Lung microvascular endothelial cell (primary cell): Measurements from ENCODE around the gene SULT1E1. TPM values are rescaled to one million over a fixed set of nuclear protein-coding genes. Genes with fewer than 3 reads are reported as not detected.
A peak's percentile ranks its signal among the peaks of the same experiment; 100 is the strongest.

Experiments
- DNase-seq, 2 donors: peaks; one replicate each; pipeline versions ENCODE4 v3.0.0 to v3.0.0-alpha.2; 2010; ENCODE audit warnings: low read depth in 2 of 2
- total RNA-seq: library from RNA; depleted of rRNA; stranded (reverse); fragments of >200 nt; gene quantifications from 2 replicates; pipeline ENCODE4 v1.2.1, GENCODE V29; 2014

SULT1E1 gene
- total RNA-seq = 3.4 and 5.2 TPM in 2 replicates

- DNase-seq = peak in 1 of 2 donors; percentile 53
These were observed at the start of gene SULT1E1 for GRCh38 chr4:69860052-69860451. SULT1E1 (minus strand) TSS chr4:69860145; CDS start chr4:69857644, 2,501 bp downstream.

GRCh38 chr4:69909195-69909594 is 49.2 kb upstream of the SULT1E1 start:
- no peak for DNase-seq

- DNase-seq = no peak
These were observed 47.2 kb upstream of the SULT1E1 start for GRCh38 chr4:69907151-69907550.

- DNase-seq = peak in 1 of 2 donors; percentile 9
These were observed 36.7 kb upstream of the SULT1E1 start for GRCh38 chr4:69896530-69897116.

GRCh38 chr4:69894721-69895120 is 34.8 kb upstream of the SULT1E1 start:
- DNase-seq = no peak

GRCh38 chr4:69894186-69894585 is 34.2 kb upstream of the SULT1E1 start:
- no peak for DNase-seq

- peak in 1 of 2 donors; percentile 1 for DNase-seq
These were observed 28.4 kb upstream of the SULT1E1 start for GRCh38 chr4:69888336-69888735.

- DNase-seq = no peak
These were observed 22.2 kb upstream of the SULT1E1 start for GRCh38 chr4:69882150-69882549.

- DNase-seq = peak; percentile 72 to 84
These were observed 21.3 kb upstream of the SULT1E1 start for GRCh38 chr4:69881173-69881773.

- no peak for DNase-seq
These were observed 18.3 kb upstream of the SULT1E1 start for GRCh38 chr4:69878250-69878649.

- no peak for DNase-seq
These were observed 17.5 kb upstream of the SULT1E1 start for GRCh38 chr4:69877453-69877852.

GRCh38 chr4:69876071-69876470 is 16.1 kb upstream of the SULT1E1 start:
- DNase-seq = no peak

- no peak for DNase-seq
These were observed 15.6 kb upstream of the SULT1E1 start for GRCh38 chr4:69875576-69875975.

- no peak for DNase-seq
These were observed 14.6 kb upstream of the SULT1E1 start for GRCh38 chr4:69874507-69874906.

- no peak for DNase-seq
These were observed 1.8 kb upstream of the SULT1E1 start for GRCh38 chr4:69861756-69862155.

GRCh38 chr4:69860521-69861298 is 765 bp upstream of the SULT1E1 start:
- no peak for DNase-seq

- DNase-seq = no peak
These were observed 732 bp downstream of the SULT1E1 start for GRCh38 chr4:69859140-69859685.

GRCh38 chr4:69858690-69859089 is 1.3 kb downstream of the SULT1E1 start:
- peak; percentile 52 to 84 for DNase-seq

- DNase-seq = no peak
These were observed 4.1 kb downstream of the SULT1E1 start for GRCh38 chr4:69855822-69856221.

- DNase-seq = no peak
These were observed 10.0 kb downstream of the SULT1E1 start for GRCh38 chr4:69849969-69850368.

- peak; percentile 62 to 79 for DNase-seq
These were observed 10.6 kb downstream of the SULT1E1 start for GRCh38 chr4:69849297-69849696.

GRCh38 chr4:69848028-69848427 is 11.9 kb downstream of the SULT1E1 start:
- no peak for DNase-seq
